ENCODE measurements around the gene FOXJ1.
A peak's percentile ranks its signal among the peaks of the same experiment; 100 is the strongest.

Gene FOXJ1

DNA sequence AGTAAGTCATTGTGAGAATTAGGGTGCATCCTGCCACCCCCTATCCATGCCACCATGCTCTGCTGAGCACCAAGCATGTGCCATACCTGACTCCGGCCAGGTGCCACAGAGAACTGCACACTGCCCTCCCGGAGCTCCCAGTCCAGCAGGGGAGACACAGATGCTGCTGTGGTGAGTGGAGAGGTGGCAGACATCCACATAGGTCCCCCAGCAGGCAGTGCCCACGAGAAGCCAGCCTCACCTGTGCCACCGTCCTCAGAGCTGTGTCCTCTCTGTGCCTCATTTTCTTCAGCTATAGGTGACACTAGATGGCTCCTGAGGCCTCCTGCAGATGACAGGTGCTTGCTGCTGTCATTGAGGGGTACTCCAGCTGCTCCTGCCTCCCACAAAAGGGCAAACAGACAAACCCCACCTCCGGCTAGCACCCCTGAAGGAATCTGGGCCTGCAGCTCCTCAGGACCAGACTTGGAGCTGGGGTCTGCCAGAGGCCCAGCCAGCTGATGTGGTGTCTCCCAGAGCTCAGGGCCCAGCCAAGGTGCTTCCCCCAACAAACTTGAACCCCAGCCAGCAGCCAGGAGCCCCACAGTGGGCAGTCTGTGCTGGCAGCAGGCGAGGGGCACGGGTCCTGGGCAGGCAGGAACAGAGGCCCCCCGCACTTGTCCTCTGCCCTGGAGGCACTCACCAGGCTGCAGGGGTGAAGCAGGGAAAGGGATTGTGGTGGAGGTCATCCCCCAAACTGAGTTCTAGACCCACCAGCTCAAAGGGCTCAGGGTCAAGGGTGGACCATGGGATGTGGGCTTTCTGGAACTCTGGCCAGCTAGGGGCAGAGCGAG lies 17.1 kb downstream of the FOXJ1 start:
- H3K27ac ChIP-seq (ENCODE audit: low read length) = no peak overlapping the region
- no peak overlapping the region for H3K9ac ChIP-seq (ENCODE audit: low read depth, low read length)
- no peak for DNase-seq
- H4K20me1 ChIP-seq (ENCODE audit: insufficient read depth, low read length) = no peaks in the 10 kb centered on the region
- H3K9me3 ChIP-seq (ENCODE audit: insufficient read depth, low read length, severe bottlenecking) = no peaks in the 10 kb centered on the region
- no peaks in the 10 kb centered on the region for H3K27me3 ChIP-seq (ENCODE audit: insufficient read depth, low read length, poor library complexity)
- H3K4me3 ChIP-seq (ENCODE audit: low read depth in 1 of 2, low read length in 2 of 2) = no peak overlapping the region
- no peak overlapping the region for H3K4me2 ChIP-seq (ENCODE audit: insufficient read depth, low read length)
- no peaks in the 10 kb centered on the region for H3K36me3 ChIP-seq (ENCODE audit: insufficient read depth, low read length)
- H3K4me1 ChIP-seq (ENCODE audit: insufficient read depth, low read length) = peaks cover 11% of the 10 kb centered on the region
- no peak for TF ChIP-seq EZH2 (IDR thresholded peaks at IDR 0.05; ENCODE audit: borderline replicate concordance, low read depth, low read length, severe bottlenecking)
- TF ChIP-seq, protein P1, sequence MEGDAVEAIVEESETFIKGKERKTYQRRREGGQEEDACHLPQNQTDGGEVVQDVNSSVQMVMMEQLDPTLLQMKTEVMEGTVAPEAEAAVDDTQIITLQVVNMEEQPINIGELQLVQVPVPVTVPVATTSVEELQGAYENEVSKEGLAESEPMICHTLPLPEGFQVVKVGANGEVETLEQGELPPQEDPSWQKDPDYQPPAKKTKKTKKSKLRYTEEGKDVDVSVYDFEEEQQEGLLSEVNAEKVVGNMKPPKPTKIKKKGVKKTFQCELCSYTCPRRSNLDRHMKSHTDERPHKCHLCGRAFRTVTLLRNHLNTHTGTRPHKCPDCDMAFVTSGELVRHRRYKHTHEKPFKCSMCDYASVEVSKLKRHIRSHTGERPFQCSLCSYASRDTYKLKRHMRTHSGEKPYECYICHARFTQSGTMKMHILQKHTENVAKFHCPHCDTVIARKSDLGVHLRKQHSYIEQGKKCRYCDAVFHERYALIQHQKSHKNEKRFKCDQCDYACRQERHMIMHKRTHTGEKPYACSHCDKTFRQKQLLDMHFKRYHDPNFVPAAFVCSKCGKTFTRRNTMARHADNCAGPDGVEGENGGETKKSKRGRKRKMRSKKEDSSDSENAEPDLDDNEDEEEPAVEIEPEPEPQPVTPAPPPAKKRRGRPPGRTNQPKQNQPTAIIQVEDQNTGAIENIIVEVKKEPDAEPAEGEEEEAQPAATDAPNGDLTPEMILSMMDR (IDR thresholded peaks at IDR 0.05; ENCODE audit: borderline replicate concordance, extremely low read depth, low read length, poor library complexity, severe bottlenecking) = no peak
- no peaks in the 10 kb centered on the region for H3K79me2 ChIP-seq (ENCODE audit: insufficient read depth, low read length)
- H2AFZ ChIP-seq (ENCODE audit: low read depth, low read length) = no peak overlapping the region
- ATAC-seq (ENCODE audit: insufficient read depth, low read depth) = no peak

DNA sequence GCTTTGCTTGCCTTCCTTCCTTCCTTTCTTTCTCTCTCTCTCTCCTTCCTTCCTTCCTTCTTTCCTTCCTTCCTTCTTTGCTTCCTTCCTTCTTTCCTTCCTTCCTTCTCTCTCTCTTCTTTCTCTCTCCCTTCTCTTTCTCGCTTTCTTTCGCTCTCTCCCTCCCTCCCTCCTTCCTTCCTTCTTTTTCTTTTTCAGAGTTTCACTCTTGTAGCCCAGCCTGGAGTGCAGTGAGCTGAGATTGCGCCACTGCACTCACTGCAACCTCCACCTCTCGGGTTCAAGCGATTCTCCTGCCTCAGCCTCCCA lies 17.9 kb downstream of the FOXJ1 start:
- Histone ChIP-seq H4K20me1 (ENCODE audit: insufficient read depth, low read length) (no peaks in the 10 kb centered on the region), H3K79me2 (ENCODE audit: insufficient read depth, low read length) (no peaks in the 10 kb centered on the region), H3K36me3 (ENCODE audit: insufficient read depth, low read length) (no peaks in the 10 kb centered on the region), H3K9ac (ENCODE audit: low read depth, low read length) (no peak overlapping the region), H3K4me1 (ENCODE audit: insufficient read depth, low read length) (peaks cover 11% of the 10 kb centered on the region), H3K27ac (ENCODE audit: low read length) (no peak overlapping the region), H2AFZ (ENCODE audit: low read depth, low read length) (no peak overlapping the region), H3K9me3 (ENCODE audit: insufficient read depth, low read length, severe bottlenecking) (no peaks in the 10 kb centered on the region), H3K27me3 (ENCODE audit: insufficient read depth, low read length, poor library complexity) (no peaks in the 10 kb centered on the region), H3K4me3 (ENCODE audit: low read depth in 1 of 2, low read length in 2 of 2) (no peak overlapping the region), H3K4me2 (ENCODE audit: insufficient read depth, low read length) (no peak overlapping the region)
- TF ChIP-seq EZH2 (IDR thresholded peaks at IDR 0.05; ENCODE audit: borderline replicate concordance, low read depth, low read length, severe bottlenecking) = no peak
- TF ChIP-seq, protein P1 (IDR thresholded peaks at IDR 0.05; ENCODE audit: borderline replicate concordance, extremely low read depth, low read length, poor library complexity, severe bottlenecking) = no peak
- DNase-seq (no peak), ATAC-seq (ENCODE audit: insufficient read depth, low read depth) (no peak)

DNA sequence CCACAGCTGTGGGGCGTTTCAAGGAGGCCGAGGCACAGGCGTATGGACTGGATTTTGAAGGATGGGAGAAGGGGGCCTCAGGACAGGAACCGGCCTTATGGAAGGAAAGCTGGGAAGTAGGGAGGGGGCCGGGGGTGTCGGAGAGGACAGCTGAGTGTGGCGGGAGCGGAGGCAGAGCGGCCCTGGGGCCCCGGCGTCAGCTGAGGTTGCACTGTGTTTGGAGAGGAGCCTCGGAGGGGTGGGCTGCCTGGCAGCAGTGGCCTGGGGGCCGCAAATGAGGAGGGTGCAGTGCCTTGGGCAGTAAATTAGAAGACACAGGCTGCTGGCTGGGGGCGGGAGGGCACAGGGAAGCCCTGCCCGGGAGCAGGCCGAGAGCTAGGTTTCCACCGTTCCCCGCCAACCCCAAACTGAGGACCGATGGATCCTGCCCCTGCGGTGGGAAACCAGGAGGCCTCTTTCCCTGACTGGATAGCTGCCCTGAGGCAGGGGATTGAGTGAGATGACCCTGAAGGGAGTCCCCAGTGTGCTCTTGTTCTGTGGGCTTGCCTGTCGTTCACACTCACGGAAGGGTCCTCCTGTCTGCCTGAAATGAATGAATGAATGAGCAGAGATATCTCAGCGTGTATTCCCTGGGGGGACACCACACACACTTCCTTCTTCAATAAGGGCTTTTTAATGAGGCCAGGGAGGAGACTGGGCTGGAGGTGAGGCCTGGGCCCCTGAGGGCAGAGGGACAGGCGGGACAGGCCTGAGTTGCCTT lies 18.4 kb downstream of the FOXJ1 start:
- Histone ChIP-seq H3K4me3 (ENCODE audit: low read depth in 1 of 2, low read length in 2 of 2) (no peak overlapping the region), H3K4me1 (ENCODE audit: insufficient read depth, low read length) (peaks cover 11% of the 10 kb centered on the region), H3K36me3 (ENCODE audit: insufficient read depth, low read length) (no peaks in the 10 kb centered on the region), H3K79me2 (ENCODE audit: insufficient read depth, low read length) (no peaks in the 10 kb centered on the region), H3K27me3 (ENCODE audit: insufficient read depth, low read length, poor library complexity) (no peaks in the 10 kb centered on the region), H3K9me3 (ENCODE audit: insufficient read depth, low read length, severe bottlenecking) (no peaks in the 10 kb centered on the region), H4K20me1 (ENCODE audit: insufficient read depth, low read length) (no peaks in the 10 kb centered on the region), H3K27ac (ENCODE audit: low read length) (no peak overlapping the region), H3K4me2 (ENCODE audit: insufficient read depth, low read length) (no peak overlapping the region), H3K9ac (ENCODE audit: low read depth, low read length) (0 out of 2 replicates have a peak overlapping the region, but pooled peaks have one; percentile 35), H2AFZ (ENCODE audit: low read depth, low read length) (no peak overlapping the region)
- DNase-seq = no peak
- no peak for ATAC-seq (ENCODE audit: insufficient read depth, low read depth)
- TF ChIP-seq, protein P1 (IDR thresholded peaks at IDR 0.05; ENCODE audit: borderline replicate concordance, extremely low read depth, low read length, poor library complexity, severe bottlenecking) = no peak
- no peak for TF ChIP-seq EZH2 (IDR thresholded peaks at IDR 0.05; ENCODE audit: borderline replicate concordance, low read depth, low read length, severe bottlenecking)
